HS-5 (cell line): ENCODE measurements around the gene TP53I11.

Experiments used
- DNase-seq: peaks from one replicate; pipeline ENCODE4 v3.0.0-alpha.2; 2012; ENCODE audit warnings: low read depth

Gene TP53I11

DNA sequence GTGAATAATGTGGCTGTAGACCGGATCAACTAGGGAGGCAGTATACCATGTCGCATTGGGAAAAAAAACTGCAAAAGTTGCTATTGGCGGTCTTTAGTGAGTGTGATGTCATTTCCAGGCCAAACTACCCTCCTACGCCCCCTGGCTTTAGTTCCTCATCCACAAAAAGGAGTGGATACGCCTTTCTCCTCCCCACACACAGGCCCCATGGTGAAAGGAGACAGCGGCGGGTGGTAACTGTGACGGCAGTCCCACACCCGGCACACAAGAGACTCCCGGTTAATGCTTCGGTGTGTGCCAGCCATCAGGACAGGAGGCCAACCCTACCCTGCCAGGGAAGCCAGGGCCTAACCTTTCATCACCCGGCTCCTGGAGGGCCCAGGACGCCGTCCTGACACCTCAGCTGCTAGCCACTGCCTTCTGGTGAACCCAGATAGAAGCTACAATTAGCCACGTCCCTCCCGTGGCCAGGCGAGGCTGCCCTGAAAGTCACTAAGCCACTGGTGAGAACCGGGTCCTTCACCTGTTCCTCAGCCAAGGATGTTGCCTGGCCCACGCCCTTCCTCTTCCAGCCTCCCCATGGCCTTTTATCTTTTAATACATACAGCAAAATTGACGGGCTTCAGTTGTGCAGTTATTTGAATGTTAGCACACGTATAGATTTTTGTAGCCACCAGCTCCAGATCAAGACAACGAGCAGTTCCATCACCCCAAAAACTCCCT lies 10.8 kb downstream of the TP53I11 start:
- no peak for DNase-seq

DNA sequence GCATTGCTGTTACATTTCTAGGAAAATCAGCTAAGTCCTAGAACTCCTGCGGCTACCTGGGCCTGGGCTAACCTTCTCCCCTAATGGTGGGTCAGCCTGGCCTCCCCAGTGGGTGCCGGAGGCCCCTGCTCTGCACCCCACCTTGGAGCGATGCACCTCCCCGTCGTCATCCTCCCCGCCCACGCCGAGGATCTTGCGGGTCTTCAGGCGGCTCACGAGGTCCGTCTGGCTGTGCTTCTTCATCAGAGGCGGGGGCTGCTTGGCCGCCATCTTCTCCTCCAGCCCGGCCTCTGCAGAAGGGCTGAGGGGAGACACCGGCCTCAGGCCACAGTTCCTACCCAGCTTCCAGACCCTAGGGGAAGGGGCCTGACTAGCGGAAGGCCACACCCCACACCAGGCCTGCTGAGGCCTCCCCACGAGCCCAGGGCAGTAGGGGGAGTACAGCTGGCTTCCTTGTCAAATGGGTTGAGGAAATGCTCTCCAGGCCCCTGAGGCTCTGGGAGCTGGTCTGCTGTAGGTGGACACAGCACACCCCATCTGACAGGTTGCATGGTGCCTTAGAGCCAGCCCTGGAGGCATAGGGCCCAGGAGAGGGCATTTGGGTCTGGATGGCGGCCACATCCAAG lies 12.5 kb downstream of the TP53I11 start:
- DNase-seq = no peak

- no peak for DNase-seq
Measured at GRCh38 chr11:44936951-44937543, 13.6 kb downstream of the TP53I11 start.

- DNase-seq = peak; percentile 34
Measured at GRCh38 chr11:44936525-44936924, 14.2 kb downstream of the TP53I11 start.

DNA sequence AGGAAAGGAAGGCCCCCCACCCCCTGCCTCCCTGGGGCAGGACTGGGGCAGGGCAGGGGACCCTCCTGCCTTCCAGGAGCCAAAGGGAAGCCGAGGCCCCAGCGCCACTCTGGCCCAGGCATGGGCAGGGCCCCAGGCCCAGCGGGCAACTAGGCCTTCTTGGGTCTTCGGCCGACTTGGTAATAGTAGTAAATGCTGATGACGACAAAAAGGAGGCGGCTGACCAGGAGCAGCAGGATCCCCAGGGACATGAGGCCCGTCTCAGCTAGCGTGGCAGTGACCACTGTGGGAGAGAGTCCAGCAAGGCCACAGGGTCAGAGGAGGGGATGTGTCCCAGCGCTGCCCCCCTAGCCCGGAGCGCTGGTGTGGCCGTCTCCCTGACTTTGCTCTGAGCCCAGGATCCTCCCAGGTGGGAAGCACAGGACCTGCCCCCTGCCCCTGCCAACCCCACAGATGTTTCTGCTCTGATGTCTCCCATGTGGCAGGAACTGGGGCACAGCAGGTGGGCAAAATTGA lies 15.9 kb downstream of the TP53I11 start:
- no peak for DNase-seq

- no peak for DNase-seq
Measured at GRCh38 chr11:44934110-44934509, 16.6 kb downstream of the TP53I11 start.

DNA sequence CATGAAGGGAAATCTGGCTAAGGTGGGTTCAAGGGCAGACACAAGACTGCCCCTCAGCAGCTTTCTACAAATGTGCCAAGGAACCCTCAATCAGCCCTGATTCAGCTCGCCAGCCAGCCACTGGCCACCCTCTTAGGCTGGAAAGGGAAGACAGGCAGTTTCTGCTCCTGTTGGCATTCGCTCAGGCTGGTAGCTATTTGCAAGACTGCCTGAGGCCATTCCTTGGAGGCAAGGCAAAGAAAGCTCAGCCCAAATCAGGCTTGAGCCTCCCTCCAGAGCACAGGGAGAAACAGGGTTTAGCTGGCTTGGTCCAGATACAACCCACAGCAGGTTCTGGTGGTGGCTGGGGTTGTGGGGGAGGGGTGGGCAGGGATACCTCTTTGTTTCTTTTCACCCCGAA lies 19.2 kb downstream of the TP53I11 start:
- no peak for DNase-seq

GRCh38 chr11:44930588-44931302 lies 19.9 kb downstream of the TP53I11 start:
- DNase-seq = no peak

GRCh38 chr11:44928816-44929215 lies 21.9 kb downstream of the TP53I11 start:
- no peak for DNase-seq

GRCh38 chr11:44928144-44928543 lies 22.5 kb downstream of the TP53I11 start:
- no peak for DNase-seq

DNA sequence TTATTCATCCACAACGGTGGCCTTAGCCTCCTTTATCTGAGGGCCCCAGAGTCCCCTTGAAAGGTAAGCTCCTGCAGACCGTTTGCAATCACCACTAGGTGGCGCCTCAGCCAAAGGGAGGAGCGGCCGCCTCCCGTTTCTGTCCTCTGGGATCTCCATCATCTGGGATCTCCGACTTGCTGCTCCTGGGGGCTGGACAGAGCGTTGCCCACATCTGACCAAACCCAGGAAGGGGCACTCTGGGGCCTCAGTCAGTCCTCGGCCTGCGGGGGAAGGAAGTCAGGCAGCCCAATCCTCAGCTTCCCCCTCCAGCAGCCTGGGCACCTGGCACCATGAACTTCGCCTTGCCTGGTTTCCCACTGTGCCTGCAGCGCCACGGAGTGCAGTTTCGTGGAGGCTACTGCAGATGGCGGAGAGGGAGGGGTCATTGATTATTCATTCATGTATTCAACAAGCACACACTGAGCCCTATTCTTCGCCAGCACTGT lies 23.5 kb downstream of the TP53I11 start:
- no peak for DNase-seq

- DNase-seq = no peak
Measured at GRCh38 chr11:44926036-44926435, 24.6 kb downstream of the TP53I11 start.

GRCh38 chr11:44923806-44924205 lies 26.9 kb downstream of the TP53I11 start:
- no peak for DNase-seq

DNA sequence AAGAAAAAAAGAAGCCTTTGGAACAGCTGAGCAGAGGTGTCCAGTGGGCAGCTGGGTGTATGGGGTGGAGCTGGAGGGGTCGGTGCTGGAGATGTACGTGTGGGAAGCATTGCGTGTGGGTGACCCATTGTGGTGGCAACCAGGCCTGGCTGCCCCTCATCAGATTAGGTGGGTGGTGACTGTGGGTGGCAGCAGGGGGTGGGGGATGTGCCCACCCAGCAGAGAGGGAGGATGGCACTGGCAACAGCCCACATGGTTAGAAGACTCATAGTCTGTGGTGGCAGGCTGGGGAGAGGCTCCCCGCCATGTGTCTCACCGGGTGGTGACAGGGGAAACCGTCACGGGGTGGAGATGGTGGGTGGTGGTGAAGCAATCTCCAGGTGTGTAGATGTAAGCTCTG lies 27.6 kb downstream of the TP53I11 start:
- DNase-seq = no peak

GRCh38 chr11:44920451-44920850 lies 30.2 kb downstream of the TP53I11 start:
- DNase-seq = no peak

- no peak for DNase-seq
Measured at GRCh38 chr11:44917741-44918140, 32.9 kb downstream of the TP53I11 start.

DNA sequence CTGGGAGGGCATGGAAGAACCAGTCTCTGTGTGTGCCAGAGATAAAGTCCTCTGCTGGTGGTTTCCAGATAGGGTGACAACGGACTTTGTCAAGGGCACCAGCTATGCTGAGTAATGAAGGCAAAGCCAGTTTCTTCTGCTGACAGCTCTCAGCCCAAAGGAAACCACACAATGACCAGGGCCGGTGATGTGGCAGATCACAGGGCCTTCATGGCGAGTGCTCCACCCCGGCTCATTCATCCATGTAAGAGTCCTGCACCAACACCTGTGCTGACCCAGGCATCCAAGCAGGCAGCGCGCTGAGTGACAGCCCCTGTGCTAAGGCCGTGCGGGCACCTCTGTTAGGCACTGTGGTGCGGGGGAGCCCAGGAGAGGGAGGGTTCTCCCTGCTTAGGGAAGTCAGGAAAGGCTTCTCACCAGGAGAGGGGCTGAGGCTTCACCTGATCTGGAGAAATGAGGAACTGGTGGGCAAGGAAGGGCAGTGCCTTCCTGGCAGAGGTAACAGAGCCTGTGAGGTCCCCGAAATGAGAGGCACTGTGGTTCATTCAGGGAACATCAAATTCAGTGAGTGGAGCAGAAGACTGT lies 33.8 kb downstream of the TP53I11 start:
- no peak for DNase-seq

GRCh38 chr11:44916331-44916730 lies 34.4 kb downstream of the TP53I11 start:
- no peak for DNase-seq

DNA sequence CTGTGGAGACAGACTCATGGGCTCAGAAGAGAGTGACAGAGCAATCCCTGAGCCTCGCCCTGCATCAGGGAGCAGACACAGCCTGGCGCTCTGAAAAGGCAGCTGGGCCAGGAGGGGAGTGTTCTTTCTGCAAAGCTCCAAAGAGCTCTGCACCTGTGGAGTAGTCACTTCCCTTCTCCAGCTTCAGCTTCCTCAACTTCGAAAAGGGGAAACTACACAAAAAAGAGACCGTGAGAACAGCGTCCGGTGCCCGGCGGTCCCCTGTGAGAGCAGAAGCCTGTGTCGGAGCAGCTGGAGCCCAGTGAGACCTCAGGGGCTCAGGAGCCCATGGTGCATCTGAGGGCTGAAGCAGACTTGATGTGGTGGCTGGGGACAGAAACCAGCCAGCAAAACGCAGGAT lies 35.1 kb downstream of the TP53I11 start:
- DNase-seq = no peak

DNA sequence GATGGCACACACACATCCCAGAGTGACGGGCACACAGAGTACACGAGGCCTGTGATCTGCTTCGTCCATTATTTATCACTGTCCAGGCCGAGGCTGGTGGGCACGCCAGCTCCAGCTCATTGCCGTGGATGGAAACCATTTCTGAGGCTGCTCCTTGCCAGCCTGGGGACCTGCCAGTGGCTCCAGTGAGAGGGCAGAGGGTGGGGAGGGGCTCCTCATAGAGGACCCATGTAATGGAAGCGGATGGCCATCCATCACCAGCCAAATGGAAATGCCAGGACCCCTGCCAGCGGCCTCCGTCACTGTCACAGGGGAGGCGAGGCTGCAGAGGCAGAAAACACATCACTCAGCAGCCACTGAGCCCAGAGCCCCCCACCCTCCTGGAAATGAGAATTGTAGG lies 35.7 kb downstream of the TP53I11 start:
- DNase-seq = no peak

DNA sequence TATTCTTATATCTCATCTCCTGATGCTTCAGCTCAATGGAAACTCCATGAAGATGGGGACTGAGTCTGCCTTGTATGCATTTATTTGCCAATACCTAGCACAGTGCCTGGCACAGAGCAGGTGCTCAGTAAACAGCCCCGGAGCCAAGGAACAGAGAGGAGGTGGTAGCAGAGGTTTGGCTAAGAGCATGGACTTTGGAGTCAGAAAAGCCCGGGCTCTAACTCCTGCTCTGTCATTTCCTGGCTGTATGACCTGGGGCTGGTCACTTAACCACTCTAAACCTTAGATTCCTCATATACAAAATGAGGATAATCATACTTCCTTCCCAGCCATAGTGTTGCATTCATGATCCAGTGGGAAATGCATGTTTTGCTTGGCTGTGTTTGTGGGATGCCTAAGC lies 36.6 kb downstream of the TP53I11 start:
- no peak for DNase-seq

DNA sequence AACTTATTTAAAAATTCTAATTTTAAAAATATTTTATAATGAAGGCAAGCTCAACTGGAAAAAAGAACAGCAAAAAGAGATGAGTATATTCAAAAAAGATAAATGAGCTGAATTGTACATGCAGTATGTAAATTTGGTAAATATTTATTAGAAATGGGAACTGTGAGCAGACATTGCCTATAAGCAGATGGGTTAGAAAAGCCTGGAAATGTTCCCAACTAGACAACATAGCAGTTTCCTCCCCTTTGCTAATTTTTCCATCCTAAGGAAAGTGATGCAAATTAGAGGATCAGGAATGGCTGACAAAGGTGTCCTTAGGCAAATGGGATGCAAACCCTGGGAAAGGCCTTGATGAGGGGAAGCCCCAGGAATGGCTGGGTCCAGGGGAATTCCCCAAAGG lies 37.2 kb downstream of the TP53I11 start:
- DNase-seq = no peak
